Measurements from ENCODE around the gene DACH2. TPM values are rescaled to one million over a fixed set of nuclear protein-coding genes. Genes with fewer than 3 reads are reported as not detected.

The DACH2 gene
- total and polyA plus RNA-seq, 4 donors, result 0.23 TPM; not detected in 3

DNA sequence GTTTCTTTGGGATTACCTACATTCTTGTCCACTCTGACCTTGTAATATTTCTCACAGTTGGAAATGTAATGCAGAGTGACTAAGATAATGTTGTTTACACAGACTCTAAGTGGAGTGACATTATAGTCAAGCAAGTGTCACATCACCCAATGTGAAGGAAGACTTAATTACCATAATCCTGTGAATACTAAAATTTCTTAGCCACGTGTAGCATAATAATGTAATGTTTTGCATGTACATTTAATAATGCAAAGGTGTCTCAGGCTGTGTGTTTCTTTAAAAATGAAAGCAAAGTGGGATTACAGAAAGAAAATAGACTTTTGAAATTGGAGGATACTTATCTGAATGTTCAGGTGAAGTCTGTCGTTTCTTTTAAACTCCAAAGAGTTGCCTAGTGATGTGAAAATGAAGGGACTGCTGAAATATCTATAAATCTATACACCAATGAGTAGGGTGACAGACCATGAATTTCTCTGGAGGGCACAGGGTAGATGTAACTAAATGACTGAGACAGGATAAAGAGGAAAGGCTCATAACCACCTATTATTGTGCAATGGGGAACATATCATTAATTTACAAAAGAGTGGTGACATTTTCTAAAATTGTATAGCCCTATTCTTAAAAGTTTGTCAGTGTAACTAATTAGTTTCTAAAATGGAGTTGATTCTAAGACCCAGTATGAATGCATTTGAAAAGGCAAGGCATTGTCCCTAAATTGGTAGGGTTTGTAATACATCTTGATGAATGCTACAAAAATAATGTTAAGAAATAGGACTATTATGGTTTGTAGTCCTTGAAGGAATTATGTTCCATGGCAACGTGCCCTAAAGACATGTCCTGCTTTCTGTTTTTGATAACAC is 235.7 kb downstream of the DACH2 start:
- no peaks in the 10 kb centered on the region for H3K27me3 ChIP-seq (ENCODE audit: control insufficient read depth in 4 of 4, insufficient read depth in 4 of 4, low read length in 3 of 4)
- no peak overlapping the region for H3K4me3 ChIP-seq (ENCODE audit: low read depth in 1 of 3, low read length in 3 of 3)
- H3K4me1 ChIP-seq (ENCODE audit: control insufficient read depth in 4 of 4, insufficient read depth in 4 of 4, low read length in 3 of 4), result no peaks in the 10 kb centered on the region
- no peaks in the 10 kb centered on the region for H3K36me3 ChIP-seq (ENCODE audit: control insufficient read depth in 4 of 4, insufficient read depth in 3 of 4, low read depth in 1 of 4, low read length in 3 of 4)
- TF ChIP-seq YY1 (IDR thresholded peaks at IDR 0.05), result no peak
- TF ChIP-seq HNF4A (conservative IDR thresholded peaks at IDR 0.05), result no peak
- no peak for TF ChIP-seq RXRA (IDR thresholded peaks at IDR 0.05)
- TF ChIP-seq, protein P1, sequence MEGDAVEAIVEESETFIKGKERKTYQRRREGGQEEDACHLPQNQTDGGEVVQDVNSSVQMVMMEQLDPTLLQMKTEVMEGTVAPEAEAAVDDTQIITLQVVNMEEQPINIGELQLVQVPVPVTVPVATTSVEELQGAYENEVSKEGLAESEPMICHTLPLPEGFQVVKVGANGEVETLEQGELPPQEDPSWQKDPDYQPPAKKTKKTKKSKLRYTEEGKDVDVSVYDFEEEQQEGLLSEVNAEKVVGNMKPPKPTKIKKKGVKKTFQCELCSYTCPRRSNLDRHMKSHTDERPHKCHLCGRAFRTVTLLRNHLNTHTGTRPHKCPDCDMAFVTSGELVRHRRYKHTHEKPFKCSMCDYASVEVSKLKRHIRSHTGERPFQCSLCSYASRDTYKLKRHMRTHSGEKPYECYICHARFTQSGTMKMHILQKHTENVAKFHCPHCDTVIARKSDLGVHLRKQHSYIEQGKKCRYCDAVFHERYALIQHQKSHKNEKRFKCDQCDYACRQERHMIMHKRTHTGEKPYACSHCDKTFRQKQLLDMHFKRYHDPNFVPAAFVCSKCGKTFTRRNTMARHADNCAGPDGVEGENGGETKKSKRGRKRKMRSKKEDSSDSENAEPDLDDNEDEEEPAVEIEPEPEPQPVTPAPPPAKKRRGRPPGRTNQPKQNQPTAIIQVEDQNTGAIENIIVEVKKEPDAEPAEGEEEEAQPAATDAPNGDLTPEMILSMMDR (IDR thresholded peaks at IDR 0.05; ENCODE audit: low read depth, low read length, missing input control), result no peak
- TF ChIP-seq SP1 (IDR thresholded peaks at IDR 0.05), result no peak
- no peak for TF ChIP-seq TAF1 (conservative IDR thresholded peaks at IDR 0.05)
- no peak for TF ChIP-seq ATF3 (IDR thresholded peaks at IDR 0.05)
- TF ChIP-seq, protein P2, sequence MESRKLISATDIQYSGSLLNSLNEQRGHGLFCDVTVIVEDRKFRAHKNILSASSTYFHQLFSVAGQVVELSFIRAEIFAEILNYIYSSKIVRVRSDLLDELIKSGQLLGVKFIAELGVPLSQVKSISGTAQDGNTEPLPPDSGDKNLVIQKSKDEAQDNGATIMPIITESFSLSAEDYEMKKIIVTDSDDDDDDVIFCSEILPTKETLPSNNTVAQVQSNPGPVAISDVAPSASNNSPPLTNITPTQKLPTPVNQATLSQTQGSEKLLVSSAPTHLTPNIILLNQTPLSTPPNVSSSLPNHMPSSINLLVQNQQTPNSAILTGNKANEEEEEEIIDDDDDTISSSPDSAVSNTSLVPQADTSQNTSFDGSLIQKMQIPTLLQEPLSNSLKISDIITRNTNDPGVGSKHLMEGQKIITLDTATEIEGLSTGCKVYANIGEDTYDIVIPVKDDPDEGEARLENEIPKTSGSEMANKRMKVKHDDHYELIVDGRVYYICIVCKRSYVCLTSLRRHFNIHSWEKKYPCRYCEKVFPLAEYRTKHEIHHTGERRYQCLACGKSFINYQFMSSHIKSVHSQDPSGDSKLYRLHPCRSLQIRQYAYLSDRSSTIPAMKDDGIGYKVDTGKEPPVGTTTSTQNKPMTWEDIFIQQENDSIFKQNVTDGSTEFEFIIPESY (IDR thresholded peaks at IDR 0.05), result no peak
- 59% methylated on average over 3 of the region's 3 CpGs for WGBS
- H3K9ac ChIP-seq (ENCODE audit: low read depth in 1 of 2, low read length in 2 of 2), result no peak overlapping the region
- DNase-seq (ENCODE audit: low spot score), result no peak
- H3K9me3 ChIP-seq (ENCODE audit: control insufficient read depth in 4 of 4, low read length in 3 of 4), result no peaks in the 10 kb centered on the region
- H3K27ac ChIP-seq (ENCODE audit: low read depth in 1 of 2, low read length in 2 of 2), result no peak overlapping the region

DNA sequence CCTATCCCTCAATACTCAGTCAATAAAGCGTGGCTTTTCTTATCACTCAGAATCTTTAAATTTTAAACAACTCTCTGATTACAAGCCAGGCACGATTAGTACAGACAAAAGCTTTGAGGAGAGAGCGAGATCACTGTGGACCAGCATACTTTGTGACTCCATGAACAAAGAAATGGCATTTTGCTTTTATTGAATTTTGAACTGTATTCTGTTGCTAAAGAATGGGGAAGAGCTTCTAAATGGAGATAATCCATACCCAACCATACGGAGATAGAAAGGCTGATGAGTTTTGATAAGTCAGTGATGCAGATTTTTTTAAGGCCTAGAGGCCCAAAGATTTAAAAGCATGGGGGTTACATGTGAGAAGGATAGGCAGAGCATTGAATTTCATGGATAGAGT is 259.1 kb downstream of the DACH2 start:
- Histone ChIP-seq H3K9ac (ENCODE audit: low read depth in 1 of 2, low read length in 2 of 2) (no peak overlapping the region), H3K27ac (ENCODE audit: low read depth in 1 of 2, low read length in 2 of 2) (no peak overlapping the region), H3K9me3 (ENCODE audit: control insufficient read depth in 4 of 4, low read length in 3 of 4) (no peaks in the 10 kb centered on the region), H3K4me1 (ENCODE audit: control insufficient read depth in 4 of 4, insufficient read depth in 4 of 4, low read length in 3 of 4) (no peaks in the 10 kb centered on the region), H3K36me3 (ENCODE audit: control insufficient read depth in 4 of 4, insufficient read depth in 3 of 4, low read depth in 1 of 4, low read length in 3 of 4) (no peaks in the 10 kb centered on the region), H3K27me3 (ENCODE audit: control insufficient read depth in 4 of 4, insufficient read depth in 4 of 4, low read length in 3 of 4) (peaks cover 0 to 3% (median 0%) of the 10 kb centered on the region in 4 donors), H3K4me3 (ENCODE audit: low read depth in 1 of 3, low read length in 3 of 3) (no peak overlapping the region)
- no peak for DNase-seq (ENCODE audit: low spot score)
- 83% methylated on average over 4 of the region's 4 CpGs for WGBS
- TF ChIP-seq YY1 (IDR thresholded peaks at IDR 0.05), result no peak
- no peak for TF ChIP-seq FOXA2 (IDR thresholded peaks at IDR 0.05)
- TF ChIP-seq, protein P2 (IDR thresholded peaks at IDR 0.05), result no peak
- TF ChIP-seq, protein P1 (IDR thresholded peaks at IDR 0.05; ENCODE audit: low read depth, low read length, missing input control), result no peak
- TF ChIP-seq, protein P3, sequence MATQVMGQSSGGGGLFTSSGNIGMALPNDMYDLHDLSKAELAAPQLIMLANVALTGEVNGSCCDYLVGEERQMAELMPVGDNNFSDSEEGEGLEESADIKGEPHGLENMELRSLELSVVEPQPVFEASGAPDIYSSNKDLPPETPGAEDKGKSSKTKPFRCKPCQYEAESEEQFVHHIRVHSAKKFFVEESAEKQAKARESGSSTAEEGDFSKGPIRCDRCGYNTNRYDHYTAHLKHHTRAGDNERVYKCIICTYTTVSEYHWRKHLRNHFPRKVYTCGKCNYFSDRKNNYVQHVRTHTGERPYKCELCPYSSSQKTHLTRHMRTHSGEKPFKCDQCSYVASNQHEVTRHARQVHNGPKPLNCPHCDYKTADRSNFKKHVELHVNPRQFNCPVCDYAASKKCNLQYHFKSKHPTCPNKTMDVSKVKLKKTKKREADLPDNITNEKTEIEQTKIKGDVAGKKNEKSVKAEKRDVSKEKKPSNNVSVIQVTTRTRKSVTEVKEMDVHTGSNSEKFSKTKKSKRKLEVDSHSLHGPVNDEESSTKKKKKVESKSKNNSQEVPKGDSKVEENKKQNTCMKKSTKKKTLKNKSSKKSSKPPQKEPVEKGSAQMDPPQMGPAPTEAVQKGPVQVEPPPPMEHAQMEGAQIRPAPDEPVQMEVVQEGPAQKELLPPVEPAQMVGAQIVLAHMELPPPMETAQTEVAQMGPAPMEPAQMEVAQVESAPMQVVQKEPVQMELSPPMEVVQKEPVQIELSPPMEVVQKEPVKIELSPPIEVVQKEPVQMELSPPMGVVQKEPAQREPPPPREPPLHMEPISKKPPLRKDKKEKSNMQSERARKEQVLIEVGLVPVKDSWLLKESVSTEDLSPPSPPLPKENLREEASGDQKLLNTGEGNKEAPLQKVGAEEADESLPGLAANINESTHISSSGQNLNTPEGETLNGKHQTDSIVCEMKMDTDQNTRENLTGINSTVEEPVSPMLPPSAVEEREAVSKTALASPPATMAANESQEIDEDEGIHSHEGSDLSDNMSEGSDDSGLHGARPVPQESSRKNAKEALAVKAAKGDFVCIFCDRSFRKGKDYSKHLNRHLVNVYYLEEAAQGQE (IDR thresholded peaks at IDR 0.05), result no peak
- TF ChIP-seq SP1 (IDR thresholded peaks at IDR 0.05), result no peak
- no peak for TF ChIP-seq FOXA1 (IDR thresholded peaks at IDR 0.05)
- TF ChIP-seq EGR1 (IDR thresholded peaks at IDR 0.05; ENCODE audit: low read depth in 2 of 2), result no peak
- no peak for TF ChIP-seq TAF1 (conservative IDR thresholded peaks at IDR 0.05)
- TF ChIP-seq RXRA (IDR thresholded peaks at IDR 0.05), result no peak
- no peak for TF ChIP-seq GABPA (IDR thresholded peaks at IDR 0.05 in 1 of 2, conservative IDR thresholded peaks at IDR 0.05 in 1 of 2)
- TF ChIP-seq HNF4A (conservative IDR thresholded peaks at IDR 0.05), result no peak
- TF ChIP-seq NR2F2 (IDR thresholded peaks at IDR 0.05), result no peak
- no peak for TF ChIP-seq RAD21 (IDR thresholded peaks at IDR 0.05)
- TF ChIP-seq, protein P4, sequence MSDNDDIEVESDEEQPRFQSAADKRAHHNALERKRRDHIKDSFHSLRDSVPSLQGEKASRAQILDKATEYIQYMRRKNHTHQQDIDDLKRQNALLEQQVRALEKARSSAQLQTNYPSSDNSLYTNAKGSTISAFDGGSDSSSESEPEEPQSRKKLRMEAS (IDR thresholded peaks at IDR 0.05), result no peak
- TF ChIP-seq HNF4G (IDR thresholded peaks at IDR 0.05), result no peak
- no peak for TF ChIP-seq ATF3 (IDR thresholded peaks at IDR 0.05)
- no peak for TF ChIP-seq JUND (IDR thresholded peaks at IDR 0.05)
